ENCODE measurements around the gene CHFR.
"Not testable (repeated sequence)": the region's sequence is repeated elsewhere in the genome, so short reads cannot be mapped to it uniquely, and the experiment has no call there.

The CHFR gene

DNA sequence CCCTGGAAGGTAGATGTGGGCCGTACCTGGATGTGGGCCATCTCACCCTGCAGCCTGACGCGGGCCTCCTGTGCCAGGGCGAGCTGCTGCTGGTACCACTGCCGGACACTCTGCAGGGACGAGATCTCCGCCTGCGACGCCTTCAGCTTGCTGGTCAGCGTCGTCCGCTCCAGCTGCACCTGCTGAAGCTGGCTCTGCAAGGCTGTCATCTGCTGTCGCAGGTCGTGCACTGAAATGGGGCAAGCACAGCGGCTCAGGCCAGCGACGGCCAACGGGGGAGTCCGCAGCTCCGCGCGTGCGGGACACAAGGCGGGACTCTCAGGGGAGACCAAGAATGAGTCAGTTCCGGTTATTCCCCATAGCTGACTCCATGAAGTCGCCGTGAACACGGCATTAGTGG is 85.7 kb downstream of the CHFR start:
- ChIA-PET CTCF (no interaction called here), POLR2A (no interaction called here)
- DNase-seq (ENCODE audit: extremely low spot score) = no peak
- no peak for TF ChIP-seq L3MBTL2 (conservative IDR thresholded peaks at IDR 0.05)
- TF ChIP-seq NFRKB (IDR thresholded peaks at IDR 0.05) = no peak
- TF ChIP-seq BHLHE40 (IDR thresholded peaks at IDR 0.05; ENCODE audit: borderline replicate concordance) = no peak
- TF ChIP-seq TARDBP (IDR thresholded peaks at IDR 0.05) = no peak
- TF ChIP-seq, protein P1, sequence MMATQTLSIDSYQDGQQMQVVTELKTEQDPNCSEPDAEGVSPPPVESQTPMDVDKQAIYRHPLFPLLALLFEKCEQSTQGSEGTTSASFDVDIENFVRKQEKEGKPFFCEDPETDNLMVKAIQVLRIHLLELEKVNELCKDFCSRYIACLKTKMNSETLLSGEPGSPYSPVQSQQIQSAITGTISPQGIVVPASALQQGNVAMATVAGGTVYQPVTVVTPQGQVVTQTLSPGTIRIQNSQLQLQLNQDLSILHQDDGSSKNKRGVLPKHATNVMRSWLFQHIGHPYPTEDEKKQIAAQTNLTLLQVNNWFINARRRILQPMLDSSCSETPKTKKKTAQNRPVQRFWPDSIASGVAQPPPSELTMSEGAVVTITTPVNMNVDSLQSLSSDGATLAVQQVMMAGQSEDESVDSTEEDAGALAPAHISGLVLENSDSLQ (IDR thresholded peaks at IDR 0.05) = no peak
- TF ChIP-seq LEF1 (IDR thresholded peaks at IDR 0.05; ENCODE audit: borderline replicate concordance) = no peak
- TF ChIP-seq FOXM1 (IDR thresholded peaks at IDR 0.05; ENCODE audit: borderline replicate concordance) = no peak
- TF ChIP-seq FOXA1 (IDR thresholded peaks at IDR 0.05) = no peak
- no peak for TF ChIP-seq ZNF384 (IDR thresholded peaks at IDR 0.05)
- TF ChIP-seq SUZ12 (IDR thresholded peaks at IDR 0.05) = no peak
- no peak for TF ChIP-seq CTBP1 (IDR thresholded peaks at IDR 0.05; ENCODE audit: borderline replicate concordance)
- TF ChIP-seq HDGF (IDR thresholded peaks at IDR 0.05; ENCODE audit: borderline replicate concordance) = no peak
- no peak for TF ChIP-seq FOXK2 (IDR thresholded peaks at IDR 0.05)

DNA sequence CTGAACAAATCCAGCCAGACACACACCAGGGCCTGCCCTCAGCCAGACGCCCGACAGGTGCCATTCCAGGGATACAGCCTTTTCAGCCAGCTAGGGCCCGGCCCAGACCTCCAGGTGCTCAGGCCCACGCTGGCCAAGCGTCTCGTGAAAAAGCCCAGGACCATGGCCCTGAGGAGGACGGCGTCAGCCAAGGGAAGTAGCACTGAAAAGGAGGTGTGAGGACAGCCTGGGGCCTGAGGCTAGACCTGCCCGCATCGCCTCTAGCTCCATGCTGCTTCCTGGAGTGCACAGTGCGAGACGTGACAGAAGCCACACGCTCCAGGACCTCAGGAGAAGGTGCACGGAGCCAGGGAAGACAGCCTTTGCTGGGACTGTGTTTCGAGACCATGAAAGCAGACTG is 88.6 kb downstream of the CHFR start:
- TF ChIP-seq FOXM1 (IDR thresholded peaks at IDR 0.05; ENCODE audit: borderline replicate concordance) (no peak), TARDBP (IDR thresholded peaks at IDR 0.05) (no peak)
- POLR2A ChIA-PET = interaction anchor here (0.9 kb wide), 1 partner anchor 9 kb away, joined by 3 read pairs; no protein-coding TSS in a partner anchor
- DNase-seq (ENCODE audit: extremely low spot score) = no peak
- CTCF ChIA-PET = no interaction called here

DNA sequence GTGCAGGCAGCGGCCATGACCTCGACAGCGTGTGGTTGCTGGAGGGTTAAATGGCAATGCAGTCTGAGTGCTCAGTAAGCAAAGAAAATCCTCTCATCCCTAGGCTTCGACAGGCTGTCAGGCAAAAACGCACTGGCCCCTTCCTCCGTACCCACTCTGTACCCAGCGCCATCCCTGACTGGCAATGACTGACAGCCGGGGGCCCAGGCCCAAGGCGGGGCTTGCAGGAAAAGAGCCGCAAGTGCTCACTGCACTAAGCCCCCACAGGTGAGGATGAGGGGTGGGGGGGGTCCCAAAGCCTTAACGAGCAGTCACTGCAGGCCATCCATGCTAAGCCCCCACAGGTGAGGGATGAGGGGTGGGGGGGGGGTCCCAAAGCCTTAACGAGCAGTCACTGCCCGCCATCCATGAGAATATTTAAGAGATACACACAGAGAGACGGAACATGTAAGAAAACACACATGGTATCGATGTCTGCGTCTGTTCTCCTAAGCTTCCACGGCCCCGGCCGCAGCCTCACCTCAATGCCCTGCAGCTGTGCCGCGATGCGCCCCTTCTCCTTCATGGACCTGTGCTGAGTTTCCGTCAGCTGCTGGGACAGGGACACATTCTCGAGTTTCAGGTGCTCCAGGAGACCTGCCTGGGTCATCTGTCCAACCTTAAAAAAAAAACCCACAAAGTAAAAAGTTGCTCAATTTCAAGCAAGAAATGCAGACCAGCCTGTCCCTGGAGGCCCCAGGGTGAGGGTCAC is 89.4 kb downstream of the CHFR start:
- ChIA-PET POLR2A (interaction anchor here (0.9 kb wide), 1 partner anchor 10 kb away, joined by 3 read pairs; no protein-coding TSS in a partner anchor), CTCF (no interaction called here)
- TF ChIP-seq BHLHE40 (IDR thresholded peaks at IDR 0.05; ENCODE audit: borderline replicate concordance) (no peak), FOXM1 (IDR thresholded peaks at IDR 0.05; ENCODE audit: borderline replicate concordance) (no peak), SUZ12 (IDR thresholded peaks at IDR 0.05) (no peak), CTBP1 (IDR thresholded peaks at IDR 0.05; ENCODE audit: borderline replicate concordance) (no peak), LEF1 (IDR thresholded peaks at IDR 0.05; ENCODE audit: borderline replicate concordance) (no peak), SP1 (IDR thresholded peaks at IDR 0.05) (no peak), HDGF (IDR thresholded peaks at IDR 0.05; ENCODE audit: borderline replicate concordance) (no peak), ELF4 (IDR thresholded peaks at IDR 0.05) (no peak)
- TF ChIP-seq, protein P1 (IDR thresholded peaks at IDR 0.05) = no peak
- no peak for DNase-seq (ENCODE audit: extremely low spot score)

DNA sequence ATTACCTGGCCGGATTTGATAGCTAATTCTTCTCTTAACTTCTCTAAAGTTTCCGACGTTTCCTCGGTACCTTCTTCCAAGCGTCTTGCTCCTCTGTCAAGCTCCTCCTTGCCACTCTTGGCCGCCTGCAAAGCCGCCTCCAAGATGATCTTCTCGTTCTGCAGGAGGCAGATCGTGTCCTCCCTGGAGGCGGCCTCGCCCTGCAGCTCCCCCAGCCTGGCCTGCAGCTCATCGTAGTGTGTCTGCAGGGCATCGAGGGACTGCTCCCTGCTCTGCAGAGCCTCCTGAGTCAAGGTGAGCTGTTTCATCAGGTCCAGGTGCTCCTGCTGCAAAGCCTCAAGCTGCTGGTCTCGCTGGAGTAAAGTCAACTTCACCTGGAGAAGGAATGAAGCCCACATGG is 91.6 kb downstream of the CHFR start:
- CTCF ChIA-PET = no interaction called here
- TF ChIP-seq LEF1 (IDR thresholded peaks at IDR 0.05; ENCODE audit: borderline replicate concordance) = no peak
- TF ChIP-seq NFRKB (IDR thresholded peaks at IDR 0.05) = no peak
- TF ChIP-seq FOXK2 (IDR thresholded peaks at IDR 0.05) = no peak
- TF ChIP-seq TARDBP (IDR thresholded peaks at IDR 0.05) = no peak
- DNase-seq (ENCODE audit: extremely low spot score) = no peak
- POLR2A ChIA-PET = interaction anchor here (1.1 kb wide), 1 partner anchor 21 kb away, joined by 3 read pairs; no protein-coding TSS in a partner anchor

DNA sequence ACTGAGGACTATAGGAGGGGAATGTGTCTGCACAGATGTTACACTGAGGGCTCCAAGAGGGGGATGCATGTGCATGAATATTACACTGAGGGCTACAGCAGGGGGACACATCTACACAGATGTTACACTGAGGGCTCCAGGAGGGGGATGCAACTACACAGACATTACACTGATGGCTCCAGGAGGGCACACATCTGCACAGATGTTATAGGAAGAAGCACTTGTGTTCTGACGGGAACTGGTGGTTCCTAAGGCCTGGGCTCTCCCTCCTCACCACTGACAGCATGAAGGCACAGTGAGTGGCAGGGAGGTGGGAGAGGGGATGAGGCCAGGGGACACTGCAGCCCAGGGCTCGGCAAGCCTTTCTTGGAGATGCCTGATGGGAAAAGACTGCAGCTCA is 95.5 kb downstream of the CHFR start:
- POLR2A ChIA-PET; CTCF ChIA-PET; DNase-seq (ENCODE audit: extremely low spot score): not testable (repeated sequence)

DNA sequence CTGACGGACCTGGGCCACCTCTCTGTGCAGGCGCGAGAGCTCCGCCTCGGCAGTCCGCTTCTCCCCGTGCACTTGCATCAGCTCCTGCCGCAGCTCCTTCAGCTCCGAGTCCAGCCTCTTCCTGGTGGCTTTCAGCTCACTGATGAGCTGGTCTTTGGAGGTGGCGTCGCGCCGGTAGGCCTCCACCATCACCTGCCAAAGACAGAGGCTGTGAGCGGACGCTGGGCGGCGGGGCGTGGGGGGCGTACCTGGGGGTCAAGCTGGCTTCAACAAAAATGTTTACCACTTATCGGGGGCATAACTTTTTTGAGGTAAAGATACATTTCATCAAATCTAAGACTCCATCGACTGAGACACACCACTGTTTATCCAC is 98.3 kb downstream of the CHFR start:
- POLR2A ChIA-PET = no interaction called here
- CTCF ChIA-PET = no interaction called here
- TF ChIP-seq ARNT (IDR thresholded peaks at IDR 0.05) = no peak
- TF ChIP-seq BHLHE40 (IDR thresholded peaks at IDR 0.05; ENCODE audit: borderline replicate concordance) = no peak
- no peak for TF ChIP-seq ZNF384 (IDR thresholded peaks at IDR 0.05)
- no peak for TF ChIP-seq LEF1 (IDR thresholded peaks at IDR 0.05; ENCODE audit: borderline replicate concordance)
- no peak for TF ChIP-seq FOXA1 (IDR thresholded peaks at IDR 0.05)

DNA sequence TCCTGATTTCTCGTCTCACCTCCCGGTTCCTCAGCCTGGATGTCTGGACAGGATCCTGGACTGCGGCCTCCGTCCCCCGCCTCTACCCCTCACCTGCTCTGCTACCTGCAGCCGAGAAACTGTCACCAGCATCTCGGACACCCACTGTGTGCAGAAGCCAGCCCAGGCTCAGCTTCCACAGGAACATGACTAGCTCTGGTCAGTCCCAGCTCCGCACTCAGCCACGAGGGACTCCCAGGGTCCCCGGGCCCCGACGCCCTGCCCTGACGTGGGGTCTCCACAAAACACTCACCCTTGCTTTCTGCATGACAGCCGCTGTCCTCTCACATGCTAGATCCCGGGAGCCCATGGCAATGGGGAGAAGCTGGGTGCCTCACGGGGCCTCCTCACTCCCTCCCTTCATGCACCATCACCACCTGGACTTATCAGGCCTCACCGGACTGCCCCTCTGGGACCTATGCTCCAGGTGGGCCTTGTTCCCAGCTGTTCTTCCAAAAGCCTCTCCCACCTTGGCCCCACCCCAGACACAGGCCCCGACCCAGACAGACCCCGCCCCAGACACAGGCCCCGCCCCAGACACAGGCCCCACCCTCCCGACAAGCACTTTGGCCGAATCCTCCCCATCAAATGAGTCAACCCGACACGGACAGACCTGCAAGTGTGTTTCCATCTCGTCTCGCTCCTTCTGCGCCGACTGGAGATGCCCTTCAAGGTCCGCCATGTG is 98.9 kb downstream of the CHFR start:
- POLR2A ChIA-PET = no interaction called here
- peak; percentile 69 for DNase-seq (ENCODE audit: extremely low spot score)
- CTCF ChIA-PET = no interaction called here
- TF ChIP-seq L3MBTL2 (conservative IDR thresholded peaks at IDR 0.05) (no peak), ZNF384 (IDR thresholded peaks at IDR 0.05) (no peak), BHLHE40 (IDR thresholded peaks at IDR 0.05; ENCODE audit: borderline replicate concordance) (no peak), ARNT (IDR thresholded peaks at IDR 0.05) (no peak), TARDBP (IDR thresholded peaks at IDR 0.05) (no peak), FOXM1 (IDR thresholded peaks at IDR 0.05; ENCODE audit: borderline replicate concordance) (no peak), FOXK2 (IDR thresholded peaks at IDR 0.05) (no peak), CTBP1 (IDR thresholded peaks at IDR 0.05; ENCODE audit: borderline replicate concordance) (no peak), SP1 (IDR thresholded peaks at IDR 0.05) (no peak), ELF4 (IDR thresholded peaks at IDR 0.05) (no peak), NFRKB (IDR thresholded peaks at IDR 0.05) (no peak), SUZ12 (IDR thresholded peaks at IDR 0.05) (no peak), FOXA1 (IDR thresholded peaks at IDR 0.05) (no peak), LEF1 (IDR thresholded peaks at IDR 0.05; ENCODE audit: borderline replicate concordance) (no peak), HDGF (IDR thresholded peaks at IDR 0.05; ENCODE audit: borderline replicate concordance) (no peak)
- TF ChIP-seq, protein P1 (IDR thresholded peaks at IDR 0.05) = no peak

More for the DNA sequence above, 98.3 kb downstream of the CHFR start:
- DNase-seq (ENCODE audit: extremely low spot score) = no peak

Data from HEK293T (cell line).